Measurements from ENCODE around the gene ATP5MC2. TPM values are rescaled to one million over a fixed set of nuclear protein-coding genes. Genes with fewer than 3 reads are reported as not detected.
"Not testable (repeated sequence)": the region's sequence is repeated elsewhere in the genome, so short reads cannot be mapped to it uniquely, and the experiment has no call there.

ATP5MC2 gene
- total and polyA plus RNA-seq, 10 of the 15 experiments (the other 5 are each of a cell fraction or from before 2014, with no cell fraction given) = 379 to 1,090 (median 525) TPM

GRCh38 chr12:53720946-53721345 is 45.1 kb upstream of the ATP5MC2 start (continued):
- TF ChIP-seq CUX1 (IDR thresholded peaks at IDR 0.05; ENCODE audit: insufficient replicate concordance, low read depth, low read length) = no peak

- no peak overlapping the region for H3K9ac ChIP-seq (ENCODE audit: control insufficient read depth, insufficient read depth, low read length)
- ChIA-PET SMC1A (ENCODE audit: uncharacterized antibody, unreplicated experiment) (interaction anchor here (1.0 to 1.5 kb wide), 3 partner anchors 9 to 25 kb away, joined by 3 to 4 read pairs (median 3); no protein-coding TSS in a partner anchor), CTCF (interaction anchor here (1.2 to 7.3 kb wide), 2 partner anchors 17 to 25 kb away, joined by 3 to 66 read pairs; no protein-coding TSS in a partner anchor), RAD21 (ENCODE audit: unreplicated experiment) (no interaction called here), POLR2A (no interaction called here)
- intact Hi-C loops (cut with micrococcal nuclease; ENCODE audit: unreplicated experiment) = no loop called here
- no peak overlapping the region for H2AFZ ChIP-seq (ENCODE audit: control insufficient read depth, low read depth, low read length)
- H3K9me3 ChIP-seq (replicated peaks; ENCODE audit: control insufficient read depth, insufficient read depth, low read length) = no peaks in the 10 kb centered on the region
- H3K36me3 ChIP-seq (ENCODE audit: control insufficient read depth in 2 of 2, insufficient read depth in 2 of 2, low read length in 1 of 2) = no peaks in the 10 kb centered on the region
- no peak overlapping the region for H3K27ac ChIP-seq (ENCODE audit: control insufficient read depth, insufficient read depth)
- no peaks in the 10 kb centered on the region for H3K27me3 ChIP-seq (replicated peaks in 1 of 2; ENCODE audit: control insufficient read depth in 2 of 2, insufficient read depth in 2 of 2, low read length in 1 of 2)
- WGBS (ENCODE audit: insufficient coverage, insufficient replicate concordance, low lambda C conversion rate, missing lambda C conversion rate) = 70% methylated on average over 2 of the region's 2 CpGs
- no peaks in the 10 kb centered on the region for H3K79me2 ChIP-seq (ENCODE audit: control insufficient read depth, insufficient read depth, low read length)
- TF ChIP-seq NFYB (IDR thresholded peaks at IDR 0.05; ENCODE audit: insufficient read depth, low read depth, low read length) = 0 out of 2 replicates have a peak, but pooled peaks have one; percentile 7
- peak; percentile 46 for TF ChIP-seq PKNOX1 (IDR thresholded peaks at IDR 0.05)
- no peak for TF ChIP-seq SMAD5 (IDR thresholded peaks at IDR 0.05; ENCODE audit: low read depth)
- no peaks in the 10 kb centered on the region for H4K20me1 ChIP-seq (ENCODE audit: control insufficient read depth, insufficient read depth)
- no peak overlapping the region for H3K4me2 ChIP-seq (ENCODE audit: control insufficient read depth, insufficient read depth)
- no peak for FAIRE-seq
- DNase-seq (ENCODE audit: low read depth, low spot score) = no peak
- BruUV-seq (replicated peaks) = no TSS peak
- no peak overlapping the region for H3K4me3 ChIP-seq
- ATAC-seq = no peak
- in situ Hi-C loops (cut with MboI) = no loop called here
- peaks cover 14% of the 10 kb centered on the region for H3K4me1 ChIP-seq (ENCODE audit: control insufficient read depth, insufficient read depth, low read length)
Observed at GRCh38 chr12:53719649-53720048, 43.8 kb upstream of the ATP5MC2 start.

- FAIRE-seq; H3K36me3 ChIP-seq (ENCODE audit: control insufficient read depth in 2 of 2, insufficient read depth in 2 of 2, low read length in 1 of 2); H3K9me3 ChIP-seq (replicated peaks; ENCODE audit: control insufficient read depth, insufficient read depth, low read length); BruUV-seq (replicated peaks); H3K9ac ChIP-seq (ENCODE audit: control insufficient read depth, insufficient read depth, low read length); H2AFZ ChIP-seq (ENCODE audit: control insufficient read depth, low read depth, low read length); H3K4me2 ChIP-seq (ENCODE audit: control insufficient read depth, insufficient read depth); intact Hi-C loops (cut with micrococcal nuclease; ENCODE audit: unreplicated experiment); H3K79me2 ChIP-seq (ENCODE audit: control insufficient read depth, insufficient read depth, low read length); H3K27me3 ChIP-seq (replicated peaks in 1 of 2; ENCODE audit: control insufficient read depth in 2 of 2, insufficient read depth in 2 of 2, low read length in 1 of 2); ATAC-seq; H3K27ac ChIP-seq (ENCODE audit: control insufficient read depth, insufficient read depth); H4K20me1 ChIP-seq (ENCODE audit: control insufficient read depth, insufficient read depth); H3K4me3 ChIP-seq; in situ Hi-C loops (cut with MboI); RAD21 ChIA-PET (ENCODE audit: unreplicated experiment); DNase-seq (ENCODE audit: low read depth, low spot score): not testable (repeated sequence)
- ChIA-PET CTCF (interaction anchor here (0.6 to 7.3 kb wide), 4 partner anchors 12 to 253 kb away, joined by 3 to 66 read pairs (median 4); no protein-coding TSS in a partner anchor), POLR2A (interaction anchor here (0.7 to 2.5 kb wide), 2 partner anchors 10 to 34 kb away, joined by 4 to 11 read pairs; partner anchors contain the start of gene CALCOCO1), SMC1A (ENCODE audit: uncharacterized antibody, unreplicated experiment) (interaction anchor here (1.1 to 1.5 kb wide), 2 partner anchors 10 to 16 kb away, joined by 3 to 4 read pairs; no protein-coding TSS in a partner anchor)
- WGBS (ENCODE audit: insufficient coverage, insufficient replicate concordance, low lambda C conversion rate, missing lambda C conversion rate) = 75% methylated on average over 5 of the region's 6 CpGs
- H3K4me1 ChIP-seq (ENCODE audit: control insufficient read depth, insufficient read depth, low read length) = peaks cover 13% of the 10 kb centered on the region
Observed at GRCh38 chr12:53718567-53718966, 42.7 kb upstream of the ATP5MC2 start.
